B cell (primary cell): ENCODE measurements around the gene MYORG. TPM values are rescaled to one million over a fixed set of nuclear protein-coding genes. Genes with fewer than 3 reads are reported as not detected.

ENCODE experiments used
- ATAC-seq: fragments of 200-7000 bp; cut with Tn5 transposase; one replicate; pipeline ENCODE4 v1.10.0; 2021; ENCODE audit warnings: low read depth, mild to moderate bottlenecking, moderate number of reproducible peaks, moderate library complexity
- CTCF ChIA-PET: fragments of 350-600 bp; sonication (Branson Sonifier 250); formaldehyde crosslinking; loops from one replicate; lab custom pipeline; 2021; ENCODE audit warnings: antibody characterized with exemption, inconsistent platforms; lab: Charles Lee
- POLR2A ChIA-PET: fragments of 350-600 bp; sonication (Branson Sonifier 250); formaldehyde crosslinking; loops from one replicate; lab custom pipeline; 2021; ENCODE audit warnings: antibody characterized with exemption; lab: Charles Lee
- DNase-seq: peaks from one replicate; pipeline ENCODE4 v3.0.0; 2013
- H2AFZ ChIP-seq: 2 replicates; pipeline ENCODE4 v1.6.1; 2012; ENCODE audit warnings: mild to moderate bottlenecking, low read depth, low read length; ENCODE audit not compliant: insufficient read depth, poor library complexity, severe bottlenecking
- H3K27ac ChIP-seq, 2 donors: 1 replicate in 1 of 2; 2 replicates in 1 of 2; pipeline ENCODE4 v1.5.1; 2012 to 2013; ENCODE audit warnings: low read length in 2 of 2, mild to moderate bottlenecking in 2 of 2, moderate library complexity in 1 of 2
- H3K27me3 ChIP-seq, 4 experiments: fragments of 200-600 bp in 1 of 4; sonication (generic) in 1 of 4; replicated peaks in 1 of 4; 1 replicate in 2 of 4; 2 replicates in 2 of 4; pipeline versions ENCODE4 v1.6.1 to v1.7.0; 2013 to 2016; ENCODE audit warnings: low read length in 3 of 4, mild to moderate bottlenecking in 2 of 4, mixed read lengths in 1 of 4, moderate library complexity in 1 of 4; ENCODE audit not compliant: insufficient read depth in 4 of 4, control insufficient read depth in 3 of 4; ENCODE audit errors: control extremely low read depth in 1 of 4
- H3K36me3 ChIP-seq, 2 experiments: replicated peaks in 1 of 2; 1 replicate in 1 of 2; 2 replicates in 1 of 2; pipeline versions ENCODE4 v1.6.1 to v1.7.1; 2013; ENCODE audit warnings: low read length in 1 of 2; ENCODE audit not compliant: insufficient read depth in 2 of 2, control insufficient read depth in 1 of 2; ENCODE audit errors: control extremely low read depth in 1 of 2, extremely low read depth in 1 of 2
- H3K4me1 ChIP-seq, 2 donors: fragments of 200-600 bp in 1 of 2; sonication (generic) in 1 of 2; 1 replicate in 1 of 2; 2 replicates in 1 of 2; pipeline versions ENCODE4 v1.5.1 to v1.6.1; 2013 to 2017; ENCODE audit warnings: low read length in 2 of 2; ENCODE audit not compliant: control insufficient read depth in 2 of 2, insufficient read depth in 2 of 2
- H3K4me2 ChIP-seq: replicated peaks from 2 replicates; pipeline ENCODE3; 2012; ENCODE audit warnings: mild to moderate bottlenecking, low read depth, low read length; ENCODE audit not compliant: poor library complexity, severe bottlenecking
- H3K4me3 ChIP-seq, 5 experiments: fragments of 200-600 bp in 1 of 5; sonication (generic) in 1 of 5; 1 replicate in 3 of 5; 2 replicates in 2 of 5; pipeline versions ENCODE4 v1.5.1 to v1.7.0; 2011 to 2016; ENCODE audit warnings: low read length in 4 of 5, mild to moderate bottlenecking in 4 of 5, low read depth in 2 of 5, control low read depth in 1 of 5, moderate library complexity in 1 of 5; ENCODE audit not compliant: insufficient read depth in 1 of 5; ENCODE audit errors: control extremely low read depth in 1 of 5, extremely low read depth in 1 of 5
- H3K79me2 ChIP-seq: fragments of 200-600 bp; sonication (generic); one replicate; pipeline ENCODE4 v1.6.0; 2016; ENCODE audit warnings: low read length; ENCODE audit not compliant: control insufficient read depth, insufficient read depth
- H3K9ac ChIP-seq: fragments of 200-600 bp; sonication (generic); 2 replicates; pipeline ENCODE4 v1.6.1; 2017; ENCODE audit warnings: mild to moderate bottlenecking, low read length, moderate library complexity
- H3K9me3 ChIP-seq, 3 donors: one replicate each; pipeline versions ENCODE4 v1.6.1 to v1.7.1; 2013; ENCODE audit warnings: low read length in 2 of 3; ENCODE audit not compliant: control insufficient read depth in 2 of 3, insufficient read depth in 1 of 3; ENCODE audit errors: control extremely low read depth in 1 of 3
- H4K20me1 ChIP-seq: 2 replicates; pipeline ENCODE4 v1.6.0; 2012; ENCODE audit warnings: mild to moderate bottlenecking, low read length; ENCODE audit not compliant: insufficient read depth, control insufficient read depth, poor library complexity, severe bottlenecking
- H3K27ac Mint-ChIP-seq: one replicate; pipeline ENCODE4 v1.8.0; 2021; ENCODE audit warnings: mixed read lengths
- H3K27me3 Mint-ChIP-seq: one replicate; pipeline ENCODE4 v1.8.0; 2021; ENCODE audit warnings: mixed read lengths
- H3K4me1 Mint-ChIP-seq: one replicate; pipeline ENCODE4 v1.8.0; 2021; ENCODE audit warnings: mixed read lengths
- H3K4me3 Mint-ChIP-seq: one replicate; pipeline ENCODE4 v1.8.0; 2021; ENCODE audit warnings: mixed read lengths
- H3K9me3 Mint-ChIP-seq: one replicate; pipeline ENCODE4 v1.8.0; 2022; ENCODE audit warnings: mixed read lengths; ENCODE audit not compliant: insufficient read depth
- EZH2 ChIP-seq: IDR thresholded peaks from 2 replicates; pipeline ENCODE4 v1.6.1; 2012; ENCODE audit warnings: borderline replicate concordance, low read depth, mild to moderate bottlenecking, moderate library complexity, low read length; ENCODE audit not compliant: insufficient read depth, poor library complexity, severe bottlenecking
- WGBS: methylation state at CpG from one replicate; pipeline ENCODE4 v1.1.5; 2013; ENCODE audit warnings: missing lambda C conversion rate; ENCODE audit not compliant: insufficient coverage; 5-methylcytosine and 5-hydroxymethylcytosine counted together
- intact Hi-C: fragments of 100-400 bp; cut with micrococcal nuclease; formaldehyde crosslinking; loops from one replicate; pipeline ENCODE4 v1.10.0; 2022
- polyA plus RNA-seq: library from polyadenylated mRNA; depleted of rRNA; stranded (reverse); fragments of >200 nt; gene quantifications from 2 replicates; pipeline ENCODE4 v1.2.3, GENCODE V29; 2012
- total RNA-seq, 2 donors: library from RNA; stranded (reverse); fragments of 120-200 nt in 1 of 2; gene quantifications; 1 replicate in 1 of 2; 2 replicates in 1 of 2; pipeline versions ENCODE4 v1.2.3 to v1.2.4, GENCODE V29; 2013 to 2022
- TF ChIP-seq, protein P1 (sequence below): fragments of 200-600 bp; IDR thresholded peaks from one replicate; pipeline ENCODE4 v1.8.0; 2022; ENCODE audit warnings: antibody characterized with exemption, mild to moderate bottlenecking

Gene MYORG
- total and polyA plus RNA-seq, 2 donors (not counting 1 experiment from before 2014, with no cell fraction given), result 0.27 to 0.37 TPM

DNA sequence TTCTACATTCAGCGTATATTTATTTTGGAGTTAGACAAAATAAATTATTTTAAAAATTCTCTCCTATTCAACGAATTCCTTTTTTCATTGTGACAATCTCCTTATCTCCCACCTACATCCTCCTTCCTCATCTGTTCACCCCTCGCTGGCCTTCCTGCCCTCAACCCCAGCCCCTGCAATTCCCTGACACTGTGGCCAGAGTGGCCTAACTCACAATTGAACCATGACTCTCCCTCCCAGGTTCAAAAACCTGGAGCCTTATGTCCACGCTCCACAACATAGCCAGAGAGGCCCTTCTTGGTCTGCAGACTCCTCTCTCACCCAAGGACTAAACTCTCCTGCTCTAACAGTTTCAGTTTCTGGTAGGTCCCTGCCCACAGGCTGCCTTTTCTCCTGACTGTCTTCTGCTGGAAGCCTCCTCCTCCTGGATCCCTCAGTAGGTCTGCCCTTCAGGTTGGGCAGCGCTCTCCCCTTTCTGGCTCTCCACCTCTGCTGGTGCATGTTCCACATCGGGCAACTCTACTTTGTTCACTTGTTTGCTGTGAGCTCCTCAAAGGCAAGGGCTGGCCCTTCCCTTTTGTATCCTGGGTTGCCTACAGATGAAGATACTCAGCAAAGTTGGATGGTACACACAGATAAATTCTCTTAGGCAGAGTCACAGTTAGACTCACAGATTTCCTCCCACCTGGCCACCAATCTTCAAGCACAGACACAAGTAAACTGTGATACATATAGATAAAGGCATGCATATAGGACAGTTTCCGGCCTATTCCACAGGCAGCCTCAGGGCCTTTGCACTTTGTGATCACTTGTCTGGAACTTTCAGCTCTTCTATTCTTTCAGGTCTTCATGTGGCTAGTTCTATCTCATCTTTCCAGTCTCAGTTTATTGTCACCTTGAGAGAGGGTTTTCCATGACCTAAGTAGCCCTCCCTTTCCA, 19.8 kb upstream of the MYORG start:
- Mint-ChIP-seq H3K9me3 (no peaks in the 10 kb centered on the region), H3K27me3 (peaks cover 9% of the 10 kb centered on the region), H3K27ac (no peak overlapping the region), H3K4me3 (no peak overlapping the region), H3K4me1 (no peaks in the 10 kb centered on the region)
- ATAC-seq (no peak), DNase-seq (no peak)
- ChIA-PET CTCF (interaction anchor here (1.1 kb wide), 1 partner anchor 17 kb away, joined by 3 read pairs; no protein-coding TSS in a partner anchor), POLR2A (no interaction called here)
- Histone ChIP-seq H3K9me3 (no peaks in the 10 kb centered on the region), H3K27me3 (peaks cover 0 to 4% (median 2%) of the 10 kb centered on the region in 4 experiments), H4K20me1 (no peaks in the 10 kb centered on the region), H3K9ac (no peak overlapping the region), H3K79me2 (no peaks in the 10 kb centered on the region), H3K36me3 (peaks cover 0 to 5% of the 10 kb centered on the region in 2 experiments), H2AFZ (no peak overlapping the region), H3K4me2 (no peak overlapping the region), H3K4me3 (no peak overlapping the region), H3K27ac (no peak overlapping the region), H3K4me1 (no peaks in the 10 kb centered on the region)
- intact Hi-C loops, result no loop called here
- WGBS, result 65% methylated on average over 5 of the region's 7 CpGs
- no peak for TF ChIP-seq EZH2
- TF ChIP-seq, protein P1, sequence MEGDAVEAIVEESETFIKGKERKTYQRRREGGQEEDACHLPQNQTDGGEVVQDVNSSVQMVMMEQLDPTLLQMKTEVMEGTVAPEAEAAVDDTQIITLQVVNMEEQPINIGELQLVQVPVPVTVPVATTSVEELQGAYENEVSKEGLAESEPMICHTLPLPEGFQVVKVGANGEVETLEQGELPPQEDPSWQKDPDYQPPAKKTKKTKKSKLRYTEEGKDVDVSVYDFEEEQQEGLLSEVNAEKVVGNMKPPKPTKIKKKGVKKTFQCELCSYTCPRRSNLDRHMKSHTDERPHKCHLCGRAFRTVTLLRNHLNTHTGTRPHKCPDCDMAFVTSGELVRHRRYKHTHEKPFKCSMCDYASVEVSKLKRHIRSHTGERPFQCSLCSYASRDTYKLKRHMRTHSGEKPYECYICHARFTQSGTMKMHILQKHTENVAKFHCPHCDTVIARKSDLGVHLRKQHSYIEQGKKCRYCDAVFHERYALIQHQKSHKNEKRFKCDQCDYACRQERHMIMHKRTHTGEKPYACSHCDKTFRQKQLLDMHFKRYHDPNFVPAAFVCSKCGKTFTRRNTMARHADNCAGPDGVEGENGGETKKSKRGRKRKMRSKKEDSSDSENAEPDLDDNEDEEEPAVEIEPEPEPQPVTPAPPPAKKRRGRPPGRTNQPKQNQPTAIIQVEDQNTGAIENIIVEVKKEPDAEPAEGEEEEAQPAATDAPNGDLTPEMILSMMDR, result no peak

DNA sequence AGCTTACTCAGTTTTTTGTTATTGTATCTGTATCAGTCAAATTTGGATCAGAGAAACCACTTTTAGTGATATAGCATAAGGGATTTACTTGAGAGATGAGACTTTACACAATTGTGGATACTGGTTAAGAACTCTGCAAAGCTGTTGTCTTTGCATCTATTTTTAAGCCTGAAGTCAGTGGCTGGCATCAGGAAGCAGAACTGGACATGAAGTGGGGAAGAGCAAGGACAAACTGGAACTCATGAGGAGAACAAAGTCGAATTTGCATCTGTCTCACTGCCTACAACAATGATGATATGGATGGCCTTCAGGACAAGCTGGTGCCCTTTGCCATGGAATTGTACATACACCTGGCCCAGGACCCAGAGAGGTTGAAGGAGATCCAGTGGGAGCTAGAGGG, 15.8 kb upstream of the MYORG start:
- H3K4me1 Mint-ChIP-seq, result no peaks in the 10 kb centered on the region
- no peak for TF ChIP-seq EZH2
- TF ChIP-seq, protein P1, result no peak
- Histone ChIP-seq H3K9me3 (no peaks in the 10 kb centered on the region), H3K4me3 (no peak overlapping the region), H2AFZ (no peak overlapping the region), H3K4me2 (no peak overlapping the region), H3K36me3 (no peaks in the 10 kb centered on the region), H3K79me2 (no peaks in the 10 kb centered on the region), H3K4me1 (no peaks in the 10 kb centered on the region), H4K20me1 (no peaks in the 10 kb centered on the region), H3K27me3 (peaks cover 0 to 4% (median 2%) of the 10 kb centered on the region in 4 experiments), H3K9ac (no peak overlapping the region), H3K27ac (no peak overlapping the region)
- WGBS, result 60% methylated on average over 1 of the region's 1 CpG
- no peak overlapping the region for H3K27ac Mint-ChIP-seq
- no peak for ATAC-seq
- H3K27me3 Mint-ChIP-seq, result peaks cover 20% of the 10 kb centered on the region
- H3K9me3 Mint-ChIP-seq, result no peaks in the 10 kb centered on the region
- intact Hi-C loops, result no loop called here
- no peak for DNase-seq
- ChIA-PET POLR2A (interaction anchor here (0.6 kb wide), 1 partner anchor 251 kb away, joined by 6 read pairs; no protein-coding TSS in a partner anchor), CTCF (interaction anchor here (0.6 to 1.2 kb wide), 2 partner anchors 12 to 43 kb away, joined by 3 read pairs; no protein-coding TSS in a partner anchor)
- no peak overlapping the region for H3K4me3 Mint-ChIP-seq
